ENCODE results near the gene PLXNA2. TPM values are rescaled to one million over a fixed set of nuclear protein-coding genes. Genes with fewer than 3 reads are reported as not detected.

Gene PLXNA2
- total and polyA plus RNA-seq, 2 of the 13 experiments (the other 11 are each of a cell fraction or from before 2014, with no cell fraction given) = 1.1 to 2.1 TPM

DNA sequence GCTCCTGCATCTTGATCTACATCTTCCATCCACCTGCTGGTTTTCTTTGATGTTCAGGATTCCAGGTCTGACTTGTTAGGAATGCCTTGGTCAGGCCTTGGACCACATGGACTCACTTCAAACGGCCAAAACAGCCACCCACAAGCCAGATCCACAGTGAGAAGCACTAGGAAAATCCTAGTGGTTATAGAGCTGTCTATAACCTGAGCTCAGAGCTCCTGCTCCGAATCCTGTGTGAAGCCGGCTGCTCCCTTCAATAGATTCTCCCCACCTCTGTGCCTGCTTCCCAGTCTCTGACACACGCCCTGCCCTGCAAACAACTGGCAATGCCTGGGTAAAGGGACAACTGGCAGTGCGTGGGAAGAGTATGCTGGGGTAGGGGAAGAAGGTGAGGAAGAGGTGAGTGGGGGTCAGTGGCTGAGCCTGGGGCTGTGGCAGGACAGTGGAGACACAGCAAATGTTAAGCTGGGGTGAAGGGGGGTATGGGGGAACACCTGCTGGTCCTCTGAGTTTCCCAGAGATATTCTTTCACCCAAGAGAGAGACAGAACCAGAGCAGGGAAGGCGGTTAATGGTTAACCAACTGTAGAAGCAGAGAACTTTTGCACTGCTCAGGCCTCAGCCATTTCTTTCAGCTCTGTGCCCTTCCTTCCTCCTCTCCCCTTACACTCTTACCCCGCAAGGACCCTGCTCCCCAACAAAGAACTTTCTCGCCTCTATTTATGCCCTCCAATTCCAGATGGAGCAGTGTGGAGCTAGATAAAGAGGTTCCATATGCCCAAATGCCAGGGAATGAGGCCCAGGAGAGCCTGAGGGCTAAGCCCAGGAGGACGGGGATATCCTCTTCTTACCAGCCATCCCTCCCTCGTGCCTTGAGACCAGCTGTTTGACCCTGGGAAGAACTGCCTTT lies 4.5 kb downstream of the PLXNA2 start (continued):
- TF ChIP-seq, protein P1, sequence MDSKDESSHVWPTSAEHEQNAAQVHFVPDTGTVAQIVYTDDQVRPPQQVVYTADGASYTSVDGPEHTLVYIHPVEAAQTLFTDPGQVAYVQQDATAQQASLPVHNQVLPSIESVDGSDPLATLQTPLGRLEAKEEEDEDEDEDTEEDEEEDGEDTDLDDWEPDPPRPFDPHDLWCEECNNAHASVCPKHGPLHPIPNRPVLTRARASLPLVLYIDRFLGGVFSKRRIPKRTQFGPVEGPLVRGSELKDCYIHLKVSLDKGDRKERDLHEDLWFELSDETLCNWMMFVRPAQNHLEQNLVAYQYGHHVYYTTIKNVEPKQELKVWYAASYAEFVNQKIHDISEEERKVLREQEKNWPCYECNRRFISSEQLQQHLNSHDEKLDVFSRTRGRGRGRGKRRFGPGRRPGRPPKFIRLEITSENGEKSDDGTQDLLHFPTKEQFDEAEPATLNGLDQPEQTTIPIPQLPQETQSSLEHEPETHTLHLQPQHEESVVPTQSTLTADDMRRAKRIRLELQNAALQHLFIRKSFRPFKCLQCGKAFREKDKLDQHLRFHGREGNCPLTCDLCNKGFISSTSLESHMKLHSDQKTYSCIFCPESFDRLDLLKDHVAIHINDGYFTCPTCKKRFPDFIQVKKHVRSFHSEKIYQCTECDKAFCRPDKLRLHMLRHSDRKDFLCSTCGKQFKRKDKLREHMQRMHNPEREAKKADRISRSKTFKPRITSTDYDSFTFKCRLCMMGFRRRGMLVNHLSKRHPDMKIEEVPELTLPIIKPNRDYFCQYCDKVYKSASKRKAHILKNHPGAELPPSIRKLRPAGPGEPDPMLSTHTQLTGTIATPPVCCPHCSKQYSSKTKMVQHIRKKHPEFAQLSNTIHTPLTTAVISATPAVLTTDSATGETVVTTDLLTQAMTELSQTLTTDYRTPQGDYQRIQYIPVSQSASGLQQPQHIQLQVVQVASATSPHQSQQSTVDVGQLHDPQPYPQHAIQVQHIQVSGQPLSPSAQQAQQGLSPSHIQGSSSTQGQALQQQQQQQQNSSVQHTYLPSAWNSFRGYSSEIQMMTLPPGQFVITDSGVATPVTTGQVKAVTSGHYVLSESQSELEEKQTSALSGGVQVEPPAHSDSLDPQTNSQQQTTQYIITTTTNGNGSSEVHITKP (CRISPR knock-in tag; IDR thresholded peaks at IDR 0.05; ENCODE audit: low read depth) = no peak
- TF ChIP-seq, protein P2, sequence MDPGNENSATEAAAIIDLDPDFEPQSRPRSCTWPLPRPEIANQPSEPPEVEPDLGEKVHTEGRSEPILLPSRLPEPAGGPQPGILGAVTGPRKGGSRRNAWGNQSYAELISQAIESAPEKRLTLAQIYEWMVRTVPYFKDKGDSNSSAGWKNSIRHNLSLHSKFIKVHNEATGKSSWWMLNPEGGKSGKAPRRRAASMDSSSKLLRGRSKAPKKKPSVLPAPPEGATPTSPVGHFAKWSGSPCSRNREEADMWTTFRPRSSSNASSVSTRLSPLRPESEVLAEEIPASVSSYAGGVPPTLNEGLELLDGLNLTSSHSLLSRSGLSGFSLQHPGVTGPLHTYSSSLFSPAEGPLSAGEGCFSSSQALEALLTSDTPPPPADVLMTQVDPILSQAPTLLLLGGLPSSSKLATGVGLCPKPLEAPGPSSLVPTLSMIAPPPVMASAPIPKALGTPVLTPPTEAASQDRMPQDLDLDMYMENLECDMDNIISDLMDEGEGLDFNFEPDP (CRISPR knock-in tag; conservative IDR thresholded peaks at IDR 0.05) = no peak
- TF ChIP-seq ZNF296 (CRISPR knock-in tag; conservative IDR thresholded peaks at IDR 0.05) = no peak
- TF ChIP-seq NFKBIZ (CRISPR knock-in tag; IDR thresholded peaks at IDR 0.05) = no peak
- no peak for TF ChIP-seq ZNF782 (CRISPR knock-in tag; IDR thresholded peaks at IDR 0.05; ENCODE audit: borderline replicate concordance)
- 0 out of 2 replicates have a peak, but pooled peaks have one; percentile 2 for TF ChIP-seq ZFY (CRISPR knock-in tag; IDR thresholded peaks at IDR 0.05)
- no peak for TF ChIP-seq DMAP1 (CRISPR knock-in tag; IDR thresholded peaks at IDR 0.05)
- TF ChIP-seq MTA3 (CRISPR knock-in tag; IDR thresholded peaks at IDR 0.05) = no peak
- TF ChIP-seq, protein P3, sequence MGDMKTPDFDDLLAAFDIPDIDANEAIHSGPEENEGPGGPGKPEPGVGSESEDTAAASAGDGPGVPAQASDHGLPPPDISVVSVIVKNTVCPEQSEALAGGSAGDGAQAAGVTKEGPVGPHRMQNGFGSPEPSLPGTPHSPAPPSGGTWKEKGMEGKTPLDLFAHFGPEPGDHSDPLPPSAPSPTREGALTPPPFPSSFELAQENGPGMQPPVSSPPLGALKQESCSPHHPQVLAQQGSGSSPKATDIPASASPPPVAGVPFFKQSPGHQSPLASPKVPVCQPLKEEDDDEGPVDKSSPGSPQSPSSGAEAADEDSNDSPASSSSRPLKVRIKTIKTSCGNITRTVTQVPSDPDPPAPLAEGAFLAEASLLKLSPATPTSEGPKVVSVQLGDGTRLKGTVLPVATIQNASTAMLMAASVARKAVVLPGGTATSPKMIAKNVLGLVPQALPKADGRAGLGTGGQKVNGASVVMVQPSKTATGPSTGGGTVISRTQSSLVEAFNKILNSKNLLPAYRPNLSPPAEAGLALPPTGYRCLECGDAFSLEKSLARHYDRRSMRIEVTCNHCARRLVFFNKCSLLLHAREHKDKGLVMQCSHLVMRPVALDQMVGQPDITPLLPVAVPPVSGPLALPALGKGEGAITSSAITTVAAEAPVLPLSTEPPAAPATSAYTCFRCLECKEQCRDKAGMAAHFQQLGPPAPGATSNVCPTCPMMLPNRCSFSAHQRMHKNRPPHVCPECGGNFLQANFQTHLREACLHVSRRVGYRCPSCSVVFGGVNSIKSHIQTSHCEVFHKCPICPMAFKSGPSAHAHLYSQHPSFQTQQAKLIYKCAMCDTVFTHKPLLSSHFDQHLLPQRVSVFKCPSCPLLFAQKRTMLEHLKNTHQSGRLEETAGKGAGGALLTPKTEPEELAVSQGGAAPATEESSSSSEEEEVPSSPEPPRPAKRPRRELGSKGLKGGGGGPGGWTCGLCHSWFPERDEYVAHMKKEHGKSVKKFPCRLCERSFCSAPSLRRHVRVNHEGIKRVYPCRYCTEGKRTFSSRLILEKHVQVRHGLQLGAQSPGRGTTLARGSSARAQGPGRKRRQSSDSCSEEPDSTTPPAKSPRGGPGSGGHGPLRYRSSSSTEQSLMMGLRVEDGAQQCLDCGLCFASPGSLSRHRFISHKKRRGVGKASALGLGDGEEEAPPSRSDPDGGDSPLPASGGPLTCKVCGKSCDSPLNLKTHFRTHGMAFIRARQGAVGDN (CRISPR knock-in tag; IDR thresholded peaks at IDR 0.05) = peak; percentile 51
- no peak for TF ChIP-seq TOE1 (CRISPR knock-in tag; IDR thresholded peaks at IDR 0.05)
- TF ChIP-seq DNMT1 (CRISPR knock-in tag; IDR thresholded peaks at IDR 0.05) = no peak
- TF ChIP-seq ZNF337 (CRISPR knock-in tag; IDR thresholded peaks at IDR 0.05; ENCODE audit: borderline replicate concordance, low read depth) = no peak
- TF ChIP-seq ZNF614 (CRISPR knock-in tag; IDR thresholded peaks at IDR 0.05; ENCODE audit: borderline replicate concordance) = no peak
- TF ChIP-seq ZNF607 (CRISPR knock-in tag; IDR thresholded peaks at IDR 0.05; ENCODE audit: borderline replicate concordance) = no peak
- TF ChIP-seq NFE2L2 (IDR thresholded peaks at IDR 0.05; ENCODE audit: low read length) = no peak
- TF ChIP-seq TGIF2 (CRISPR knock-in tag; IDR thresholded peaks at IDR 0.05) = no peak
- TF ChIP-seq, protein P4, sequence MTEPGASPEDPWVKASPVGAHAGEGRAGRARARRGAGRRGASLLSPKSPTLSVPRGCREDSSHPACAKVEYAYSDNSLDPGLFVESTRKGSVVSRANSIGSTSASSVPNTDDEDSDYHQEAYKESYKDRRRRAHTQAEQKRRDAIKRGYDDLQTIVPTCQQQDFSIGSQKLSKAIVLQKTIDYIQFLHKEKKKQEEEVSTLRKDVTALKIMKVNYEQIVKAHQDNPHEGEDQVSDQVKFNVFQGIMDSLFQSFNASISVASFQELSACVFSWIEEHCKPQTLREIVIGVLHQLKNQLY (CRISPR knock-in tag; IDR thresholded peaks at IDR 0.05) = no peak
- peak; percentile 79 for TF ChIP-seq ZNF501 (CRISPR knock-in tag; IDR thresholded peaks at IDR 0.05)
- TF ChIP-seq, protein P5, sequence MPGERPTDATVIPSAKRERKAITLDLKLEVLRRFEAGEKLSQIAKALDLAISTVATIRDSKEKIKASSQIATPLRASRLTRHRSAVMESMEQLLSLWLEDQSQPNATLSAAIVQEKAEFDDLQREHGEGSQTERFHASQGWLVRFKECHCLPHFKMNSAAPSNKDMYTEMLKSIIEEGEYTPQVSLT (CRISPR knock-in tag; IDR thresholded peaks at IDR 0.05; ENCODE audit: borderline replicate concordance, low read depth) = no peak

Measured in HepG2 (cell line).